MG63 (cell line): ENCODE data around the gene PPP6R2. TPM values are rescaled to one million over a fixed set of nuclear protein-coding genes. Genes with fewer than 3 reads are reported as not detected.
A peak's percentile ranks its signal among the peaks of the same experiment; 100 is the strongest.

Experiments used
- DNase-seq: peaks from one replicate; pipeline ENCODE4 v3.0.0-alpha.2; 2020
- H3K27me3 ChIP-seq: fragments of 250-450 bp; sonication (Bioruptor Pico); 2 replicates; pipeline ENCODE4 v1.5.1; 2020; ENCODE audit warnings: mild to moderate bottlenecking, moderate library complexity
- H3K36me3 ChIP-seq: fragments of 250-450 bp; sonication (Bioruptor Pico); 2 replicates; pipeline ENCODE4 v1.5.1; 2020; ENCODE audit warnings: mild to moderate bottlenecking, moderate library complexity
- H3K4me3 ChIP-seq: fragments of 250-450 bp; sonication (Bioruptor Pico); 2 replicates; pipeline ENCODE4 v1.5.1; 2020; ENCODE audit warnings: mild to moderate bottlenecking, moderate library complexity
- H3K9me3 ChIP-seq: fragments of 250-450 bp; sonication (Bioruptor Pico); 2 replicates; pipeline ENCODE4 v1.5.1; 2020; ENCODE audit warnings: mild to moderate bottlenecking, moderate library complexity
- total RNA-seq: library from RNA; depleted of rRNA; stranded (reverse); fragments of >200 nt; shearing (Covaris generic); gene quantifications from 2 replicates; pipeline ENCODE4 v1.2.3, GENCODE V29; 2014; ENCODE audit warnings: low replicate concordance

Gene PPP6R2
- total RNA-seq, 1 experiment from 2014 or later, result 37.4 TPM

- Histone ChIP-seq H3K27me3 (no peaks in the 10 kb centered on the region), H3K36me3 (peaks cover 34% of the 10 kb centered on the region), H3K4me3 (no peak overlapping the region), H3K9me3 (no peaks in the 10 kb centered on the region)
- DNase-seq, result no peak
Observed at GRCh38 chr22:50456026-50456425, 112.9 kb downstream of the PPP6R2 start.

GRCh38 chr22:50456466-50457234 is 113.5 kb downstream of the PPP6R2 start:
- Histone ChIP-seq H3K4me3 (no peak overlapping the region), H3K36me3 (peaks cover 32% of the 10 kb centered on the region), H3K27me3 (no peaks in the 10 kb centered on the region), H3K9me3 (no peaks in the 10 kb centered on the region)
- DNase-seq, result no peak

DNA sequence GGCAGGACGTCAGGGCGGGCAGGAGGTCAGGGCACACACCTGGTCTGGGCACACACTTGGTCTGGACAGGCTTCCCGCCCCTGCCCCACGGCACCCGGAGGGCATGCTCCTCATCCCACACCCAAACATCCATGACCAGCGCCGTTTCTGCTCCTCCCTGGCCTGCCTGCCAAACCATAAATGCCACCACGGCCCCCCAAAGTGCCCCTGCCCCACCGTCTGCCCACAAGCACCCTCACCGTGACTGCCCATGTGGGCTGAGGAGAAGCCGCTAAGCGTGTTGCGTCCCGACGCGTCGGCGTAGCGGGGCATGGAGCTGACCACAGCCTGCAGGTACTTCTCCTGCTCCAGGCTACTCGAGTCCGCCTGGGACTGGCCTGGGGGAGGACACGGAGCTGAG is 115.9 kb downstream of the PPP6R2 start:
- no peak for DNase-seq
- Histone ChIP-seq H3K27me3 (no peaks in the 10 kb centered on the region), H3K36me3 (peaks cover 35% of the 10 kb centered on the region), H3K9me3 (no peaks in the 10 kb centered on the region), H3K4me3 (no peak overlapping the region)

DNA sequence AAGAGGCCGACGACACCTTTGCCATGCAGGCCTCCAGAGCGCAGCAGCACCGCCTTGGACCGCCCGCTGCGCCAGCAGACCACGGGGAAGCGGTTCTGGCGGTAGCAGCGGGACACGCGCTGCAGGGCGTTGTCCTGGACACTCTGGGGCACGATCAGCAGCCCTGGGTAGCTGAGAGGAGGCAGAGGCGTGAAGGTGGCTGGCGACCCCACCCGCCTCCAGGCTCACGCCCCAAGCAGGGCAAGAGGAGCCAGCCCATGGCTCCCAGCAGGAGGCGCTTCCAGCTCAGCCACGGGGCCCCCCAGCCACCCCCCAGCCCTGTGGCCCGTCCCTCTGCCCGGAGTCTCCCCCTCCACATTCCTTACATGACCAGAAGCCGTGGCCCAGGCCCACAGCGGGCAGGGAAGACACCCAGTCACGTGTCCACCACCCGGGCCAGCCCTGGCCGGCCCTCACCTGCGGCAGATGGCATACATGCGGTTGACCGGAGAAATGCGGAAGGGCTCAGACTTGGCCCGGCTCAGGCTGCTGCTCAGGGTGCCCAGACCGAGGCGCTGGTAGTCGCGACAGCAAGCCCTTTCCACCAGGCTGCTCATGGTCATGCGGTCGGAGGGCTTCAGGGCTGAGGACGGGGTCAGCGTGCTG is 116.5 kb downstream of the PPP6R2 start:
- H3K9me3 ChIP-seq, result no peaks in the 10 kb centered on the region
- DNase-seq, result no peak
- no peaks in the 10 kb centered on the region for H3K27me3 ChIP-seq
- no peak overlapping the region for H3K4me3 ChIP-seq
- peaks cover 35% of the 10 kb centered on the region for H3K36me3 ChIP-seq

DNA sequence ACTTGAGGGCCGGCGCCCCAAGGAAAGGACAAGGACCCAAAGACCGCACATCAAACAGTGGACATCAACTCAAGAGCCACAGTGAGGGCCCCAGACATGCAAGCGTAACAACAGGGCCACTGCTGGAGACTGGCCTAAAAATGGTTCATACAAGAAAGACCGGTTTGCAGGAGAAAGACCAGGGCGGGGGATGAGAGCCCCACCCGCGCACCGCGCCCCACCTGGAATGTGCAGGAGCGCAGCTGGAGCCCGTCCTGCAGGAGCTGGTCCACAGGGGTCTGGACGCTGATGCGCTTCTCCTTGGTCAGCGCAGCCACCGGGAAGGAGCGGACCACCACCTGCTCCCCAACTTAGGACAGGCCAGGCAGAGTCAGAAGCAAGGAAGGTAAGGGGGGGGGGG is 117.8 kb downstream of the PPP6R2 start:
- peaks cover 35% of the 10 kb centered on the region for H3K36me3 ChIP-seq

GRCh38 chr22:50461536-50461935 is 118.4 kb downstream of the PPP6R2 start:
- DNase-seq, result no peak
- Histone ChIP-seq H3K27me3 (no peaks in the 10 kb centered on the region), H3K9me3 (no peaks in the 10 kb centered on the region), H3K36me3 (peaks cover 35% of the 10 kb centered on the region), H3K4me3 (no peak overlapping the region)

More for the DNA sequence above, 117.8 kb downstream of the PPP6R2 start:
- H3K4me3 ChIP-seq, result no peak overlapping the region
- no peaks in the 10 kb centered on the region for H3K27me3 ChIP-seq
- no peaks in the 10 kb centered on the region for H3K9me3 ChIP-seq
- no peak for DNase-seq

- peaks cover 33% of the 10 kb centered on the region for H3K36me3 ChIP-seq
- no peaks in the 10 kb centered on the region for H3K9me3 ChIP-seq
- DNase-seq, result no peak
- no peak overlapping the region for H3K4me3 ChIP-seq
- no peaks in the 10 kb centered on the region for H3K27me3 ChIP-seq
Observed at GRCh38 chr22:50461979-50462540, 118.9 kb downstream of the PPP6R2 start.

GRCh38 chr22:50463188-50463900 is 120.2 kb downstream of the PPP6R2 start:
- Histone ChIP-seq H3K9me3 (no peaks in the 10 kb centered on the region), H3K36me3 (peaks cover 32% of the 10 kb centered on the region), H3K27me3 (no peaks in the 10 kb centered on the region), H3K4me3 (no peak overlapping the region)
- DNase-seq, result no peak

DNA sequence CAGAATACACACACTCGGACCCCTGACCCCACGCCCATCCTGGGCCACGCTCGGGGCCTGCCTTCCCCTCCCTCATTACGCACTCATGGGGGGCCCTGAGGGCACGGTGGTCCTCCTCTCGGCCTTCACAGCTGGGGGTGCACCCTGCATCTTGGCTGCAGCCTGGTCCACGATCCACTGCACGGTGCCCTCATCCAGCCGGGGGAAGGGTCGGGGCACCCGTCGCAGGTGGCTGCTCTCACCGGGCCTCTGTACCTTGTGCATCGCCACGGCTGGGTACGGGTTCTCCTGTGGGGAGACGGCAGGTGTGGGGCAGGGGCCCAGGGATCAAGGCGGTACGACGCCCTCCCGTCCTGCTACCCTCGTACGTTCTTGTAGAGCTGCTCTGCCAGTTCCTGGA is 121.3 kb downstream of the PPP6R2 start:
- H3K36me3 ChIP-seq, result peaks cover 32% of the 10 kb centered on the region
- no peaks in the 10 kb centered on the region for H3K9me3 ChIP-seq
- no peak overlapping the region for H3K4me3 ChIP-seq
- no peak for DNase-seq
- no peaks in the 10 kb centered on the region for H3K27me3 ChIP-seq

- Histone ChIP-seq H3K27me3 (no peaks in the 10 kb centered on the region), H3K9me3 (no peaks in the 10 kb centered on the region), H3K36me3 (peaks cover 25% of the 10 kb centered on the region), H3K4me3 (no peak overlapping the region)
- DNase-seq, result no peak
Observed at GRCh38 chr22:50465066-50465930, 122.2 kb downstream of the PPP6R2 start.

- Histone ChIP-seq H3K4me3 (no peak overlapping the region), H3K27me3 (no peaks in the 10 kb centered on the region), H3K9me3 (no peaks in the 10 kb centered on the region), H3K36me3 (peaks cover 14% of the 10 kb centered on the region)
- no peak for DNase-seq
Observed at GRCh38 chr22:50467341-50467740, 124.2 kb downstream of the PPP6R2 start.

- H3K36me3 ChIP-seq, result peaks cover 18% of the 10 kb centered on the region
- no peak for DNase-seq
- no peaks in the 10 kb centered on the region for H3K27me3 ChIP-seq
Observed at GRCh38 chr22:50467773-50468440, 124.8 kb downstream of the PPP6R2 start.

GRCh38 chr22:50468626-50469025 is 125.5 kb downstream of the PPP6R2 start:
- Histone ChIP-seq H3K36me3 (peaks cover 21% of the 10 kb centered on the region), H3K9me3 (no peaks in the 10 kb centered on the region), H3K4me3 (no peak overlapping the region), H3K27me3 (no peaks in the 10 kb centered on the region)
- no peak for DNase-seq

More at GRCh38 chr22:50467773-50468440, 124.8 kb downstream of the PPP6R2 start:
- Histone ChIP-seq H3K4me3 (no peak overlapping the region), H3K9me3 (no peaks in the 10 kb centered on the region)

- DNase-seq, result peak; percentile 56
- H3K9me3 ChIP-seq, result no peaks in the 10 kb centered on the region
- H3K36me3 ChIP-seq, result peaks cover 16% of the 10 kb centered on the region
- no peak overlapping the region for H3K4me3 ChIP-seq
- no peaks in the 10 kb centered on the region for H3K27me3 ChIP-seq
Observed at GRCh38 chr22:50469377-50470305, 126.5 kb downstream of the PPP6R2 start.

DNA sequence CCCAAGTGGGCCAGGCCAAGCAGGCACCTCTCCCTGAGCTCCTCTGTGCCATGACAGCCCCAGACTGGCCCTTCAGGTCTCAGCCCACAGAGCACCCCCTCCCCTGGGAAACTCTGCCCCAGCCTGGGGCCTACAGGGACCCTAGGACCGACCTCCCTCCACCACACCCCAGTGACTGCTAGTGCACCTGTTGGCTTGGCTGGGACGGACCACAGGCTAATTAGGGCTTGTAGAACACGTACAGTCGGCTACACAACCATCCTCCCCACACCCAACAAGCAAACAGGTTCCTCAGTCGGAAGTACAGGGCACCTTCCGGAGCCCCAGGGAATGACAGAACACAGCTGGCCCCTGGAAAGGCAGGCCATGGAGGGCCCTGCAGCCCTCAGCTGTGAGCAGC is 127.4 kb downstream of the PPP6R2 start:
- Histone ChIP-seq H3K9me3 (no peaks in the 10 kb centered on the region), H3K4me3 (no peak overlapping the region), H3K36me3 (peaks cover 16% of the 10 kb centered on the region), H3K27me3 (no peaks in the 10 kb centered on the region)
- DNase-seq, result no peak
